HG03378 (cell line): Measurements from ENCODE around the gene GPC5.

Experiments used
- ATAC-seq: cut with Tn5 transposase; IDR thresholded peaks from one replicate; pipeline ENCODE4 v1.9.1; 2021; ENCODE audit warnings: mild to moderate bottlenecking, moderate library complexity; ENCODE audit not compliant: unreplicated experiment

Gene GPC5

DNA sequence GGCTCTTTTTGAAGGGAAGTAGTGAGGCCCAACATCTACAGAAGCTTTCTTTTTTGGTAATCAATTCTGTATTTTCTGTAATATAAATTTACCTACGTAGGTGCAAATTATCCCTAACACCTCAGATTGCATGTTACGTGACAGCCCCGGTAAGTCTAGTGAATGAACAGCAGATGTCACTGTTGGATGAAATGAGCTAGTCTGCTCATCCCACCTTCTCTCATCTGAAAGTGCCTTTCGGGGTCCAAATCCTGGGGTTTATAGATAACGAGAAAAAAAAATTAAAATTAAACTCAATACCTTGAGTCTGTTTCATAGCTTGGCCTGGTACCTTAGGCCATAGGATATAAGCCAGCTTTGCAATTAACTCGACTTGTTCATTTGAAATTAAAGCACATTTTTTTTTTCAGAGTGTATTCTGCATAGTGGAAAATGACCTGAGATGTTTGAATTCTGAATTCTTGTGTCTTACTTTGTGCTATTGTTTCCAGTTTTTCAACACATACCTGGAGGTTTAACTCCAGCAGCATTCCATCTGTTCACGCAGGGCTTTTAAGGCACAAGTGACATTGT is 548.2 kb downstream of the GPC5 start:
- ATAC-seq = no peak

DNA sequence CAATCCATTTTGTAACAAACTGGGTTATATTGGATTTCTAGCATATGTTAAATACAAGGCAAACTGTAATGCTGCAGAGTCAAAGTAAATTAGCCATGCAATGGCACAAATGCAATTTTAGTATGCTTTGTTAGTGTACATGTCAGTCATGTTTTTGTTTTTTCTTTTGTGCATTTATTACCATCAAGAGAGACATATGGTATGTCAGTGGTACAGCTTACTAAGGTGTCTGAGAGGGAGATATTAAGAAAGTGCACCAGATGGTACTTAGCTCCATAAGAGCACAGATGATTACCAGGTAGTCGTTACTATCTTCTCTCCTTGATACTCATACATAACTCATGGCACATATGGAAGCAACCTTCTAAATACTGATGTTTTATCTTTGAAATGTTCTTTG is 550.3 kb downstream of the GPC5 start:
- ATAC-seq = no peak

DNA sequence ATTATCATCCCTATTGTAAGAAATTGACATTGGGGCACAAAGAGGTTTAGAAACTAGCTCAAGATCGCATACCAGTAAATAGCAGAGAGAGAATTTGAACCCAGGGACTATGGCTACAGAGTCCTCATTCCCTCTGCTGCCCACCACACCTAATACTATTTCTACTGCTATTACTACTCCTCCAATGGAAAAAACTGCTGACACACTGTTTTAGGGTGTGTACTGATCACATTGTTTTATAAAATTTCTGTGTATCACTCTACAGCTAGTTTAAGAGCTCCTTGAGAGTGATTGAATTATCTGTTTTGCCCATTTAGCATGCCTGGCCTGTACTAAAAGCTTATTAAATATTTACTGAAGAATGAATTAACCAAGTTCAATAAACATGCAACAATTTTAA is 552.4 kb downstream of the GPC5 start:
- no peak for ATAC-seq

DNA sequence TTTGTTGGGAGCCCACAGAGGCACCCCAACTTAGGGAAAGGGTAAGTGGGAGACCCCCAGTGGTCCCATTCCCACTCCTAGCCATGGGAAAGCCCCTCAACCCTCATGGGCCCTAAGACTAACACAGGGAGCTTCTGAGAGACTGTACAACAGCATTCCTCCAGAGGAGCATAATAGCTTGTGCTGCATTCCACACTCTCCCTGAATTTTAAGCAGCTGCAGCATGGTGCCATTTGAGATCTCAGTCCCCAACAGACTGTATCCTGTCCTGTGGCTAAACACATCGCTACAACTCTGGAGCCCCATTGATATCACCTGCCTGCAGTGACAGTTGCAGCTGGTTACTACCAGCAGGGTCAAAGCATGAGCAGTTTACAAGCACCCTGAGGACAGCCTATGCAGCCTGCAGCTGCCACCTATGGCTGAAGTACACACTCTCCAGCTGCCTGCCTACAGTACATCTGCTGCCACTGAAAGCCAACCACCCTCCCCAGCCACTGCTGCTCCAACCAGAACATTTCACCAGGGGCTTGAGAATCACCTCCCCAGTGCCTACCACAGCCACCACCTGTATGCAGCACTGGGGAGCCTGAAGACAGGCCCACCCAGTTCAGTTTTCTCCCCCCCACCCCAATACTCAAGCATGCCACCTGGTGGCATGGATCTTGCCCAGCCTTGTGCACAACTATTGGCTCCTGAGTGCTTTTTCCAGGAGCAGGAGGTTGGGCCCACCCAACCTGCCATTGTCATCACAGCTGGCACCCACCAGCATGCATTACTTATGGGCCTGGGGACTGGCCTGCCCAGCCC is 557.3 kb downstream of the GPC5 start:
- no peak for ATAC-seq

DNA sequence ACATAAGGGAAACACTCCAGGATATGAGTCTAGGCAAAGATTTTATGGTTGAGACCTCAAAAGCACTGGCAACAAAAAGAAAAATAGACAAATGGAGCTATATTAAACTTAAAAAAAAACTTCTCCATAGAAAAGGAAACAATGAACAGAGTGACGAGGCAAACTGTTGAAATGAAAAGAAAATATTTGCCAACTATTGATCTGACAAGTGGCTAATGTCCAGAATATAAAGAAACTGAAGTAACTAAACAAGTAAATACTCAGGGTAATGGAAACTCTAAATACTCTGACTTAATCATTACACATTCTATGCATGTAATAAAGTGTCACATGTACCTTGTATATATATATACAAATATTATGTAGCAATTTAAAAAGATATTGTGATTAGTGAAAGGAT is 562.5 kb downstream of the GPC5 start:
- ATAC-seq = no peak

DNA sequence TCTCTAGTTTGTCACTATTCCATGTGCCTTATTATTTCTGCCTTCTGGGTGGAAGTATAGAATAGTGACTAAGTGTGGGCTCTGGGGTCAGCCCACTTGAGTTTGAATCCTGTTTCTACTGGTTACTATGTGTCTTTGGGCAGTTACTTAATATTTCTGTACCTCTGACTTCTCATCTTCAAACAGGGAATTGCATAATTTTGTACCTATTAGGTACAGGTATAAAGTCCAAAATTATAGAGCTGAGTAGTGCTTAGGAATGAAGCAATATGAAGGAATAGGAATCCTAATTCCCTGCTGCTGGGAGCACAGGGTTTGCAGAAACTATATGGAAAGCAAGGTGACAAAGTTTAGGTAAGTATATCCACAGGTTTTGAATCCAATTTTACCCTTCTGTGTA is 564.5 kb downstream of the GPC5 start:
- no peak for ATAC-seq

DNA sequence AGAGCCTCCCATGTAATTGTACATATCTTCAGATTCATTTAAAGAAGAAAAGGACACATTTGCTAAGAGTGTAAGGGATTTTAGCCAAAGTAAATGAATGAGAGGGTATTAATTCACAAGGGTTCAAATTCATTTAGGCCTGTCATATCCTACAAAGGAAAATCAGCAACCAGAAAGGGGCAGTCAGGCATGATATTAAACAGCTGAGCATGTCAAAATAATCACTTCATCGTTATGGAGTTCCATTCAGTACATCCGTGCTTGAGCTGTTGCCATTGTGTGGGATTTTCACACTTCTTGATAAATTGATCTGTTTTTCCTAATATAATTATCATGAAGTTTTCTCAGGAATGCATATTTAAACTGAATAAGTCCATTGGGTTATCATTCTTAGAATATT is 567.1 kb downstream of the GPC5 start:
- no peak for ATAC-seq

DNA sequence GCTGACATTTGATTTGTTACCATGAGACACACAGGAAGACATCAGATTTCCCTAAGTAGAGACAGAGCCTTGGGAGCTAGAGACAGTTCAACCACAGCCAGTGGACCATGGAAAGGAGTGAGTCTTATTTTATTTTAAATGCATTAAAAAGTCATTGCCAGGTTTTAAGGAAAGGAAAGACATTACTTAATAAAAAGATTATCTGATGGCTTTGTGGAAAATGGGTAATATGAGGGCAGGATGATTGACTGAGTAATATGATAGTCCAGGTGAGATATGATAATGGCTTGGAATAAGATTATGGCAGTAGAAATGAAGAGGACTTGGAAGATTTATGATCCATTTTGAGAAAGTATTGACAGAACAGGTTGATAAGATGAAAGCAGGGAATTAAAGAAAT is 580.1 kb downstream of the GPC5 start:
- no peak for ATAC-seq

DNA sequence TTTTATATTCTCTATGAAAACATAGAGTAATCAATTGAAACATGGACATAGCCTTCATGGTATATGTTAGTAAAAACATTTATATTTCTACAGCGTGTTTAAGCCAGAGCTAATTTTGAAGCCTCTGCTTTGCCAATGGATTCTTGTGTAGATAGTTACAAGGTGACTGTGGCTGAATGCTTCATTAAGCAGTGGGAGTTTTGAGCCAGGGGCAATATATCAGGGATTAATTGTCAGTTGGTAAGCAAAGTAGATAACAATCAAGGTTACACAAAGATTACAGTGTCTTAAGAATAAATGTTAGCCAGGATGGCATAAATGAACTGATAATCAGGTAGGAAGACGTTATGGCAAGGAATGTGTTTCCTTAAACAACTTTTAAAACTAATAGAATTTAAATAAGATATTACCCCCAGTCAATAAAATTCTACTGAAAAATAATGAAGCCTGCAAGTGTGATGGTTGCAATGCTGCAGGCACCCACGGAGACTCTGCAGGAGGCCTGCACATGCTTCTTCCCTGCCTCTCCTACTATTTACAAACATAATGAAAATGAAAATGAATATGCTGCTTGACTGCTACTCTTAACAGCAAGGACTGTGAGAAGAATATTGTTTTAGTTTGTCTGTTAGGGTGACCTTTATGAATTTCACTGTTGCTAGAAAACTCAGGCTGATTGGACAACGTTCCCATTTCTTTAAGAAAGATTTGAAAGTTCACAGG is 588.5 kb downstream of the GPC5 start:
- no peak for ATAC-seq

DNA sequence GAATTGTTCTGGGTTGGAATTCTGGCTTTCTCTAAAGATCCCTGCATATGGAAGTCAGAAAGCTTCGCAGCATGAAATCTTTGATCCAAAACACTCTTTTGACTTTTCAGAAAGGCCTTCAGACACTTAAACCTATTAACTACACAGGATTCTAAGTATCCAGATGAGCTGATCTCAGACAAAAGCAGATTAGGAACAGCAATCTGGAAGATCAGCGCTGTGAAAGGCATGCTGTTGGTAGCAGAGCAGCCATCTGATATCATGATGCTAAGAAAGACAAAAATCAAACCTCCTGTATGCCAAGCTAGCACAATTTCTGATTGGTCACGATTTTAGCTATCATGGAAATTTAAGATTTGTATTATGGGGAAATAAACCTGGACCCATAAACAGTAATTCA is 589.9 kb downstream of the GPC5 start:
- ATAC-seq = no peak

DNA sequence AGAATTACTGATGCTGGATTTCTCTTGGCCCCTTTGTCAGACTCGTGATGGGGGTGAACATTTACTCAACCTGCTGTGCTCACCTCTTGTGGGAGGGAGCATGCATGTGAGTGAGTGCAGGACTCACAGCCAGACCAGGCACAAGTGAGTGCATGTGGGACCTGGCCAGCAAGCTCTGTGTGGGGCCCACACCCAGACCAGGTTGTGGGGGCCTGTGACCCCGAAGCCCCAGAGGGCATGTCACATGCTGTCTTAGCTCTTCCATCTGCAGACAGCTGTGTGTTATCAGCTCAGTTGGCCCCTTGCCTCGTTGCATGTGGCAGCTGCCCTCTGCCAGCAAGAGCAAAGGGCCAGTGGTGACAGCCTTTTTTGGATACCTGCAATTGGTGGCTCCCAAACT is 614.4 kb downstream of the GPC5 start:
- ATAC-seq = no peak

DNA sequence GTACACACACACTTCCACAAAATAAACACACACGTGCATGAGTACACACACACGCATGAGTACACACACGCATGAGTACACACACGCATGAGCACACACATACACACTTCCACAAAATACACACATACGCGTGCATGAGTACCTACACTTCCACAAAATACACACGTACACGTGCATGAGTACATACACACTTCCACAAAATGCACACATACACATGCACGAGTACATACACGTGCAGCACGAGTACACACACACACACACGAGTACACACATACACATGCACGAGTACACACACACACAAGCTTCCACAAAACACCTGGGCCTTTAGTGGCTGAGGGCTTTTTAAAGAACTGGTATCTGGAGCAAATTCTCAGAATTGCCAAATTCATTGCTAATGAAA is 619.3 kb downstream of the GPC5 start:
- no peak for ATAC-seq

DNA sequence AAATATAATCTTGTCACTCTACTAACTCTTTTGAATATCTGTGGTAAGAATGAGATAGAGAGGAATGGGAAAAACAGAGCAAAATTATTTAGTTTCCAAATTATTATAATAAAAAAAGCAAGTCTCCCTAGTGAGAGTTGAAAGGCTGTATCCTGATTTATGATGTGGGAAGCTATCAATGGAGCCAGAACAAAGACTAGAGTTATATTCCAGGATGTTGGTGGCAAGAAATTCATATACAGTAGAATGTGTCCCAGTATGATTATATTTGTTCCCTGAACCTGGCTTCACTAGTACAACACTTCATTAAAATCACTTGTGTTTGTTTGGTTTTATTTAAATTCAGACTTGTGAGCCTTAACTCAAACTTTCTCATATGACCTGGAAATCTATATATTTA is 630.3 kb downstream of the GPC5 start:
- ATAC-seq = no peak

DNA sequence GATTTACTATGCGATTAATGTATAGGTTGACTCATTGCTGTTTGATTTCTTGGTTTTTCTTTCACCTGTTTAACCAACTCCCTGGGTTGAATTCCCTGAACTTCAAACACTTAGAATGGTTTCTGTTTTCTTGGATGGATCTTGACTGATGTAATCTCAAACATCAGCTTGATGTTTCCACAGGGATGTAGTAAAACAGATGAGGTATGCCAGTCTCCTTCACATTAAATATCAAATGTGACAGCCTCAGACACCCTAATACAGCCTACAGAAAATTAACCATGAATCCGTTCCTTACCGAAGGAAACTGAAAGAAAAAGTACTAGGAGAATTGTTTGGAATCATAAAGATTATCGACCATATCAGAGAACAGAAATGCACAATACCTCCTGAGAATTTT is 631.2 kb downstream of the GPC5 start:
- no peak for ATAC-seq

DNA sequence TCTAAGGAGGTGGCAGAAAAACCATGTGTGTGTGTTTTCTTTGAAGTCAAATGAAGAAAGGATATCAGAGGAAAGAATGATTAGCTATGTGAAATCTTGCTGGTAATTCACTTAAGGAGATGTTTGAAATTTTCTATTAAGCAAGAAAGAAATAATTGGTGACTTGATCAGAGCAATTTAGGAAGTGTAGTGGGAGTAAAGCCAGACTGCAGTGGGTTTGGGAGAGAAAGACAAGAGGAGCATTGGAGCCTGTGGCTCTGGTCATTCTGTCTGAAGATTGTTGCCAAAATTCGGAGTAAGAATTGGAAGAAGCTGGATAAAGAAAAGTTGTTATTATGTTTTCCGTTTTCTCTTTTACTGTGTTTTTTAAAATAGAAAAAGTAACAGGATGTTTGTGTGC is 640.5 kb downstream of the GPC5 start:
- ATAC-seq = no peak

DNA sequence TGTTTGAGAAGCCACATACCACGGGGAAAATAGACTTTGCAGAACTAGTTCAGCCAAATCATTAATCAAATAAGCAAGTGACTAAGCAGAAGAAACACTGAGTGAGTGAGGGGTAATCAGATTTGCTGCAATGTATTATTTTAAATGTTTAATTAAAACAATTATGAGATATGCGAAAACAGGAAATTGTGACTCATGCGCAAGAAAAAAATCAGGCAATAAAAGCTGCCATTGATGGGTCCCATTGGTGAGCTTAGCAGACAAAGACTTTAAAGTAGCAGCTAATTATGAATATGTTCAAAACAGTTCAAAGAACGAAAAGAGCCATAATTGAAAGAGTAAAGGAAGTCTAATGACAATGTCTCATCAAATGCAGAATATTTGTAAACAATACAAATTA is 644.1 kb downstream of the GPC5 start:
- ATAC-seq = no peak

DNA sequence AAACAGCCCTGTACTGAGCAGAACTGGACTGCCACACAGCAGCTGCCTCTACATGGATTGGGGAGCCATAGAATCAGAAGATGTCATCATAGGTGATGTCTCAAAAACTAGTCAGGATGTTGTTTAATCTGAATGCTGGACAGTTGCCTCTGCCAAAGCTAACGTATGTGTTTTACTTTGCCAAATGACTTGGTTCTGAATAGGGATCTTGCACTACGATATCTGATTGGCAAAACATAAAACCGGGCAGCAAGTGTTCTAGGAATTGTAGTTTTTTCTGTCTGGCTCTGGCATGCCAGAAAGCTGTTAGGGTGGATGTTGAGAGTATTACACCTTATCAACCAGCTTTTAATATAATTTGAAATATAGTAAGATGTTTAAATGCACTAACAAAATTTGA is 645.9 kb downstream of the GPC5 start:
- no peak for ATAC-seq

DNA sequence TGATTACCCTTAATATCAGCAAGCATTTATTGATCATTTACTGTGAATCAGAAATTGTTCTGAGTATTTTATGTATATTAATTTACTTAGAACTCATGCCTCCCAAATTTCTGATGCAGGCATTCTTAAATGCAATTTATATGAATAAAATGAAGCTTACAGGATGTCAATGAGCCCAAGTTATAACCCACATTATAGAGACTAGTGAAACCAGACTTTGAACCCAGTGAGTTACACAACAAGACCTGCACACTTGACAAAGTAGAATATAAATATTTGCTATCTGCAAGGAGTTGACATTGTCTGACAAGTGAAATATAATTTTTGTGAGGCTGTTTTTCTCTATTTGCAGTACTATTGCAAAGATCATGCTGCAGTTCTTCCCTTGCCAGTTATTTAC is 656.0 kb downstream of the GPC5 start:
- no peak for ATAC-seq

DNA sequence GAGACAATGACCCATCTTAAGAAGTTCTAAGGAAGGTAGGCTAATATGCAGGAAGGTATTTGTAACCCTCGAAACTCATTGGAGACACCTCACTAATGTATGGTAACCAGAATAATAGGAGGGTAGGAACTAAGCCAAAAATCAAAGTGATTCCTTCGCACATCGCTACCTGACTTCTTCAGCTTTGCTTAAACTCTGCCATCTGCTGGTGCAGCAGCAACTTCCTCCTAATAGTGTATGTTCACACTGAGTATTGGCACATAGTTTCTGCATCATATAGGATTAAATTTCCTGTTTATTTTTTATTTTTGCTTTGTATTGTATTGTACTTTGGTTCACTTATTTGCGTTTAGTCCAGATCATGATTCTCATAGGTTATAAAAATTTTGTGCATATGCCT is 676.2 kb downstream of the GPC5 start:
- no peak for ATAC-seq

DNA sequence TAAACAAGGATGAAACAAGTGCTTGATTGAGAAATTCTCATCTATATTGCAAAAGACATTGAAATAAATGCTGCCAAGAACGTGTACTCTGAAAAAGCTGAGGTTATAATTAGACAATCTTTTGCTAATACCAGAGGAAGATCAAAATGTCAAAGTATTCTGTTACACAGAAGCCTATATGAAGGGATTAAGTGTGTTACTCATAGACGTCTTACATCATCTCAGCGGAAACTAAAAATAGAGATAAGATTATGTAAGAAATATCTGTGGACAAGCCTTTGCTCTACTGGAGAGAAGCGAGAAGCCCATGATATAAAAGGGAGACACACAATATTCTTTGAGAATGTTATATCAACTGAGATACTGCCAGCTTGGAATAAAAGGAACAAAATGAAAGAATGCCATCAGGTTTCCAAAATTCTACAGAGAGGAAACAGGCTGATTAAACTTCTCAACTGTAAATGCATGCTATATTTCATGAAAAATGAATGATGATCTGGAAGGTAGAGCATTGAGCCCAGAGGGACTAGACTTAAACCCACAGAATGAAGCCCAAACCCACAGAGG is 699.0 kb downstream of the GPC5 start:
- ATAC-seq = no peak

DNA sequence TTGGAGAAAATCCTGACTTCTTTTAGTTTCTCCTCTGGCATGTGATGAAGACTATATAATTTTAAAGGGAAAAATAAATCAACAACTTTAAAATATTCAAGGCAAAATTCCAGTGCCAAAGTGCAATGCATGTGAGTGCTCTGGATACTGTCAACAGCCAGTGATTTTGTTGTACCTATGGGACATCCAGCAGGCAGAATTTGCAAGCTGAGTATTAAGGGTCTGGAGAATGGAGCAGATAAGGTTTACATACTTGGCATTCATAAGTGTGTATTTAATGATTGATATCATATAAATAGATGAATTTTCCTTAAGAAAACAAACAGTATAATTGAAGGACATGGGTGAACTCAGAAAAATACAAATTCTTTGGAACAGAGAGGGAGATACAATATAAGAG is 703.4 kb downstream of the GPC5 start:
- no peak for ATAC-seq

DNA sequence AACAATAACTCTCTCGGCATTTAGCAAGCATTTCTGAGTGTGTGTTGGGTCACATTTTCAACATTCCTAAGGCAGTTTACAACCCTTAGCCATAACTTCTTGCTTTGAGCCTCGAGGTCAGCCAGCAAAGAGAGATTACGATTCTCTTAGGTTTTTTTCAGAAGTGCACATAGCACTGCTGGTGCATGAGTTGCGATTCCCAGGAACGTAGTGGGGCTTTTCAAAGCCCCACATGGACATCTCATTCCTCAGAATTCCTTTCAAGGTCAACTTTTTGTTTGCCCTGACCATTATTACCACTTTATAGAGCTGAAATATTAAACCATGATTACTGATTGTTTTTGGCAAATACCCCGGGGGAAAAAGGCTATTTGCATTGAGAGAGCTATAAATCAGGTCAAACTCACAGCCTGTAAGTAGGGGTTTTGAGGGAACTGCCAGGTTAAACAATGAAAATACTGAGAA is 705.3 kb downstream of the GPC5 start:
- ATAC-seq = no peak
